Occipital lobe (tissue), 2 donors: Measurements from ENCODE around the gene A4GALT. TPM values are rescaled to one million over a fixed set of nuclear protein-coding genes. Genes with fewer than 3 reads are reported as not detected.
"Not testable (repeated sequence)": the region's sequence is repeated elsewhere in the genome, so short reads cannot be mapped to it uniquely, and the experiment has no call there.

ENCODE experiments used
- DNase-seq: peaks from one replicate; lab custom pipeline; 2025; lab: John Stamatoyannopoulos, UW
- total RNA-seq: library from RNA; depleted of rRNA; stranded (reverse); fragments of >200 nt; gene quantifications from one replicate; pipeline ENCODE4 v1.2.3, GENCODE V29; 2014

A4GALT gene
- total RNA-seq, 1 donor from 2014 or later, result 0.31 TPM

- no peak for DNase-seq
Observed at GRCh38 chr22:42742940-42743339, 22.3 kb upstream of the A4GALT start.

- DNase-seq, result not testable (repeated sequence)
Observed at GRCh38 chr22:42740320-42740719, 19.6 kb upstream of the A4GALT start.

GRCh38 chr22:42734406-42734805, 13.7 kb upstream of the A4GALT start:
- no peak for DNase-seq

- not testable (repeated sequence) for DNase-seq
Observed at GRCh38 chr22:42733394-42733793, 12.7 kb upstream of the A4GALT start.

GRCh38 chr22:42732081-42732480, 11.4 kb upstream of the A4GALT start:
- DNase-seq, result no peak

GRCh38 chr22:42726811-42727210, 6.1 kb upstream of the A4GALT start:
- DNase-seq, result no peak

GRCh38 chr22:42725606-42726355, 5.1 kb upstream of the A4GALT start:
- DNase-seq, result no peak

- DNase-seq, result no peak
Observed at GRCh38 chr22:42724062-42724461, 3.4 kb upstream of the A4GALT start.

- no peak for DNase-seq
Observed at GRCh38 chr22:42721045-42721434, 370 bp upstream of the A4GALT start.

- DNase-seq, result no peak
Observed at GRCh38 chr22:42719656-42720262, 911 bp downstream of the A4GALT start.

- no peak for DNase-seq
Observed at GRCh38 chr22:42719133-42719532, 1.5 kb downstream of the A4GALT start.

- DNase-seq, result no peak
Observed at GRCh38 chr22:42717197-42717928, 3.3 kb downstream of the A4GALT start.

- no peak for DNase-seq
Observed at GRCh38 chr22:42716649-42717127, 4.0 kb downstream of the A4GALT start.

- no peak for DNase-seq
Observed at GRCh38 chr22:42716221-42716620, 4.4 kb downstream of the A4GALT start.

- DNase-seq, result no peak
Observed at GRCh38 chr22:42714768-42715390, 5.8 kb downstream of the A4GALT start.

- DNase-seq, result no peak
Observed at GRCh38 chr22:42714308-42714707, 6.4 kb downstream of the A4GALT start.

- DNase-seq, result no peak
Observed at GRCh38 chr22:42711895-42712837, 8.5 kb downstream of the A4GALT start.

GRCh38 chr22:42711281-42711731, 9.4 kb downstream of the A4GALT start:
- DNase-seq, result no peak

- no peak for DNase-seq
Observed at GRCh38 chr22:42708417-42708816, 12.3 kb downstream of the A4GALT start.

GRCh38 chr22:42707496-42707895, 13.2 kb downstream of the A4GALT start:
- DNase-seq, result no peak

- DNase-seq, result no peak
Observed at GRCh38 chr22:42704896-42705295, 15.8 kb downstream of the A4GALT start.
